ENCODE results near the gene MEI4.

DNA sequence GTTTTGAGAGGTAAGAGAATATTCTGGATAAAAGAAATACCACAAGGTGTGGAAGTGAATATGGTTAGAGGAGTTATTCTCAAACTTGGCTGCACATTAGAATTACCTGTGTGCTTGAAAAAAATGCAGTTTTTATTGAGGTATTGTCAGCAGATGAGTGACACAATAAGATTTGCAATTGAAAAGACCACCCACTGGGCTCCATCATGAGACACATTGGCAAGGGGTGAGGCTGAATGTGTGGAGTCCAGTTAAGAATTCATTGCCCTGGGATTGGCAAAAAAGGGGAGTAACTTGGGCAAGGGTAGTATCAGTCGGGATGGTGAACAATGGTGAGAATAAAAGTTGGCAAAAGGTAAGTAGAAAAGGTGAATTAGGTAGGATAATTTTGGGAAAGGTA lies 63.5 kb downstream of the MEI4 start:
- TF ChIP-seq, protein P1, sequence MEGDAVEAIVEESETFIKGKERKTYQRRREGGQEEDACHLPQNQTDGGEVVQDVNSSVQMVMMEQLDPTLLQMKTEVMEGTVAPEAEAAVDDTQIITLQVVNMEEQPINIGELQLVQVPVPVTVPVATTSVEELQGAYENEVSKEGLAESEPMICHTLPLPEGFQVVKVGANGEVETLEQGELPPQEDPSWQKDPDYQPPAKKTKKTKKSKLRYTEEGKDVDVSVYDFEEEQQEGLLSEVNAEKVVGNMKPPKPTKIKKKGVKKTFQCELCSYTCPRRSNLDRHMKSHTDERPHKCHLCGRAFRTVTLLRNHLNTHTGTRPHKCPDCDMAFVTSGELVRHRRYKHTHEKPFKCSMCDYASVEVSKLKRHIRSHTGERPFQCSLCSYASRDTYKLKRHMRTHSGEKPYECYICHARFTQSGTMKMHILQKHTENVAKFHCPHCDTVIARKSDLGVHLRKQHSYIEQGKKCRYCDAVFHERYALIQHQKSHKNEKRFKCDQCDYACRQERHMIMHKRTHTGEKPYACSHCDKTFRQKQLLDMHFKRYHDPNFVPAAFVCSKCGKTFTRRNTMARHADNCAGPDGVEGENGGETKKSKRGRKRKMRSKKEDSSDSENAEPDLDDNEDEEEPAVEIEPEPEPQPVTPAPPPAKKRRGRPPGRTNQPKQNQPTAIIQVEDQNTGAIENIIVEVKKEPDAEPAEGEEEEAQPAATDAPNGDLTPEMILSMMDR (IDR thresholded peaks at IDR 0.05): no peak
- TF ChIP-seq POLR2AphosphoS5 (IDR thresholded peaks at IDR 0.05) (no peak), POLR2A (IDR thresholded peaks at IDR 0.05) (no peak)
